NCI-H2171 (cell line): Measurements from ENCODE around the gene BCAP29.

Experiments used
- DNase-seq: peaks from one replicate; lab custom pipeline; 2025; lab: John Stamatoyannopoulos, UW

The BCAP29 gene

DNA sequence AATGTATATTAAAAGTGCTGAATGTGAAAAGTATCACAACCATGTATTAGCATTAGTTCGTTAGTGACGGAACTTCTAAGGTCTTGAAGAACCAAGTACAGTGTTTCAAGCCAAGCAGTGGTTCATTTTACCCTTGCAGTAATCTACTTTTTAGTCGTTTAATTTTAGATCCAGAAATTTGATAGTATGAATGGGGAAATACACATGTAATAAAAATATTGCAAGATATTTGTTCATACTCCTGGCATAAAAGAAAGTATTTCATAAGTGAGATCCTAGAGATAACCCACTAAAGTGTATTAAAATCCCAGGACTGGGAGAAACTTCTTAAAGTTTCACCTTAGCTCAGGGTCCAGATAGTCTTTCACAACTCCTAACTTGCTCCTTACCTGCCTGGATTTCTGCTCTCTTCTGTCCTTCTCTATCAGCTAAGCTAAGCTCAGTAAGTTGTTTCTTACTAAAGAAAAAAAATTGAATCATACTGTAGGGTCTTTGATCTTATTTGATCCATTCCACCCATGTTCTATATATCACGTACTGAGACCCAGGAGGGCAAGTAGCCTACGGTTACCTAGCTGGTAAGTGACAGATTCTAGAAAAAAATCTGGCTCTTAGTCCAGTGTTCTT, 1.5 kb downstream of the BCAP29 start:
- no peak for DNase-seq

GRCh38 chr7:107582875-107583274, 2.8 kb downstream of the BCAP29 start:
- DNase-seq, result no peak

GRCh38 chr7:107584716-107585115, 4.7 kb downstream of the BCAP29 start:
- DNase-seq, result no peak

- DNase-seq, result no peak
Observed at GRCh38 chr7:107588529-107589130, 8.6 kb downstream of the BCAP29 start.

DNA sequence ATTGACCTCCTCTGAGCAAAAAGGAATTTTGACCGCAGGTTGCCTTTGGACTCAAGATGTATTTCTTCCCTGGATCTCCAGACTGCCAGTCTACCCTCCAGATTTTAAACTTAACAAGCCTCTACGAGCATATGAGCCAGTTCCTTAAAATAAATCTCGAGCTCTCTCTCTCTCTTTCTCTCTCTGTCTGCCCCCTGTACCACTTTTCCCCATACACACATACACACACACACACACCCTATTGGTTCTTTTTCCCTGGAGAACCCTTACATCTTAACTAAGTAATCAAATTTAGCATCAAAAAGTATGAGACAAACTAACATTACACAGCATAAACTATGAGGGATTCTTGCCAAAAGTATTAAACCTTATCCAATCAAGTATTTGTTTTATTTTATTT, 11.4 kb downstream of the BCAP29 start:
- DNase-seq, result no peak

GRCh38 chr7:107592361-107593024, 12.4 kb downstream of the BCAP29 start:
- DNase-seq, result no peak

- DNase-seq, result no peak
Observed at GRCh38 chr7:107593025-107593410, 13.0 kb downstream of the BCAP29 start.

- DNase-seq, result no peak
Observed at GRCh38 chr7:107594961-107595737, 15.1 kb downstream of the BCAP29 start.

DNA sequence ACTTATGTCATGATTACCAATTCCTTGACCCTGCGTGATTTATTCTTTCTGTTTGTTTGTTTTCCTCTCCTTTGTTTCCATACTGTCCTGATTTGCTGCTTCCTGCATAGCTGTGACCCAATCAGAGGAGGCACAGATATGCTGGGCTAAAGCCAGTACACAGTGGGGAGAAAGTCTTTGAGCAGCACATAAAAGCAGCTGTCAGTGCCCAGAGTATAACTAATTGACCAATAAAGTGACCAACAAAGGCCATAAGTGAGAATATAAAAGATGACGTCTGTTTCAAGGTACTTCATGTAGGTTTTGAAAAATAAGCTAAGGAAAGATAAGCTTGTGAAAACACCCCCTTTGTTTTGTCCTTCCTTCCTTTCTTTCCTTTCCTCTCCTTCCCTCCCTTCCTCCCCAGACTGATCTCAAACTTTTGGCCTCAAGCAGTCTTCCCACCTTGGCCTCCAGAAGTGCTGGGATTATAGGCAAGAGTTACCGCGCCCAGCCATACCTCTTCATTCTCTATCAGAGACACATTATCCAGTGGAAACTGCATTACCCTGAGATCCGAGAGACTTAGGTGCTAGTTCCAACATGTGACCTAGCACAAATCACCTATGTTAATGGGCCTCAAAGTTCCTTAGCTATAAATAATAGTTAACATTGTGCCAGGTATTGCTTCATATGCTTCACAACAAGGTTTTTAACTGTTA, 17.0 kb downstream of the BCAP29 start:
- no peak for DNase-seq

DNA sequence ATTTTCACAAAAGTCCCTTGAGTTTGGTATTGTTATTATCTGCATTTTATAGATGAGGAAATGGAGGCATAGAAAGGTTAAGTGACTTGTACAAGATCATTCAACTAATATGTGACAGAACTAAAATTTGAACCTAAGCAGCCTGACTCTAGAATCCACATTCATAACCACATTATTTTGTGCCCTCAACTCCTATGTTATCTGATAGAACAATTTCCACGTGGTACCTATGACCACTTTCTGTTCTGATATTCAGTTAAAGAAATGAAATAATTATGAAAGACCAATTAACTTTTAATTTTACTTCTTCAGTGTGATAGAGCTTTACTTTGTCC, 17.5 kb downstream of the BCAP29 start:
- no peak for DNase-seq

GRCh38 chr7:107597953-107598352, 17.9 kb downstream of the BCAP29 start:
- no peak for DNase-seq

- DNase-seq, result no peak
Observed at GRCh38 chr7:107599262-107599661, 19.2 kb downstream of the BCAP29 start.

- no peak for DNase-seq
Observed at GRCh38 chr7:107600816-107601215, 20.8 kb downstream of the BCAP29 start.

DNA sequence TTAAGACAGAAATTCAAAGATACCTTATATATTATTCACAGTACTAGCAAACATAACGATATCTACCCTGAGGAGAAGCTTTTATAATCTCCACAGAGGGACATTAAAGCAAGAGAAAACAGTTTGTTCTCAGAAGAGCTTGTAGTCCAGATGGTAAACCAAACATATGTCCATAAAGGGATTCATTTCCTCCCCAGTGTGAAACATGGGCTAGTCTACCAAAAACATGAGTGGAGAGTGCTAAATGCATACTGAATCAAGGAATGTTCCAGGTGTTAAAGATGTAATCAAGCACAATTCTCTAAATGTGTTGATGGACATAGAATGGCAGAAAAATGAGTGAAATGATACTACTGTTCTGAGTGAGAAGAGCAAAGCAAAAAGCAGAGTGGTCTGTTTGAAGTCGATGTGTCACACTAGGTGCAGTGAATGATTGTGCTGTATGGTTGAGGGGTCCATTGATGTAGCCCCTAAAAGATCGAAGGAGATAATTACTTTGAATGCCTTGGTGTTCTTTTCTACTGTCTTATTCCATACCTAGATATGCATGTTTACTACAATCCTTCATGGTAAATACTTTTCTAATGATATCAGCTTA, 25.3 kb downstream of the BCAP29 start:
- DNase-seq, result no peak

DNA sequence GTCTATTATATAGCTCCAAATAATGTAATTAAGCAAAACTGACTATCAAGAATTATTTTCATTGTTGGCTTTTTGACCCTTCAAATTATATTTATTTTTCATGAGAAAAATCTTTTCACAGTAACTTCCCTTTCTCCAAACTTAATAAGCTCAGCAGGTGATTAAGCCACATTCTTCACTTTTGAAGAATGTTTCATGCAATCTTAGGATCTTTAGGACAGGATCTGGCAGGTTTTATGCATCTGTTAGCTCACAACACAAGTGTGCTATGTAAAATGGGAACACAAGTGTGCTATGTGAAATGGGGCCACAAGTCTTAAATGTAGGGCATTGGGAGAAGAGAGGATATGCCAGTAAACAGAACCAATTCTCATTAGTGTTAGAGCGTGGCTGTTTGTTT, 26.3 kb downstream of the BCAP29 start:
- DNase-seq, result no peak

GRCh38 chr7:107609811-107610261, 29.8 kb downstream of the BCAP29 start:
- DNase-seq, result no peak

GRCh38 chr7:107610323-107610722, 30.3 kb downstream of the BCAP29 start:
- no peak for DNase-seq

GRCh38 chr7:107613439-107613838, 33.4 kb downstream of the BCAP29 start:
- no peak for DNase-seq

DNA sequence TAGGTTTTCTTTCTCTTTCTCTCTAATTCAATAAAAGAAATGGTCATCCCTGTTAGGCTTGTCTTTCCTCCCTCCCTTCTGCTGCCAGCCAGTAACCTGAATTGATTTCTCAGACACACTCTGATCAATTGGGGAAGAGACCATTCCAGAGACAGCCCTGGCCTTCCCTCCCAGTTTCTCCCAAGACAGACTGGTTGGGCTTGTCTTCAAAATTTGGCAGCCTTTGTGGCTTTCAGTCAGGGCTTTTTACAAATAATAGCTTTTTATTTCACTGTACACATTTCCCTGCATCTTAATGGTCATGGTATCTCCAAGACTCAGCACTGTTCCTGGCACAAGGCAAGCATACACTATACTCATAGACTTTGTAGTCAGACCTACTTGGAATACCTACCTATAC, 33.9 kb downstream of the BCAP29 start:
- DNase-seq, result no peak

GRCh38 chr7:107614425-107614824, 34.4 kb downstream of the BCAP29 start:
- DNase-seq, result no peak

DNA sequence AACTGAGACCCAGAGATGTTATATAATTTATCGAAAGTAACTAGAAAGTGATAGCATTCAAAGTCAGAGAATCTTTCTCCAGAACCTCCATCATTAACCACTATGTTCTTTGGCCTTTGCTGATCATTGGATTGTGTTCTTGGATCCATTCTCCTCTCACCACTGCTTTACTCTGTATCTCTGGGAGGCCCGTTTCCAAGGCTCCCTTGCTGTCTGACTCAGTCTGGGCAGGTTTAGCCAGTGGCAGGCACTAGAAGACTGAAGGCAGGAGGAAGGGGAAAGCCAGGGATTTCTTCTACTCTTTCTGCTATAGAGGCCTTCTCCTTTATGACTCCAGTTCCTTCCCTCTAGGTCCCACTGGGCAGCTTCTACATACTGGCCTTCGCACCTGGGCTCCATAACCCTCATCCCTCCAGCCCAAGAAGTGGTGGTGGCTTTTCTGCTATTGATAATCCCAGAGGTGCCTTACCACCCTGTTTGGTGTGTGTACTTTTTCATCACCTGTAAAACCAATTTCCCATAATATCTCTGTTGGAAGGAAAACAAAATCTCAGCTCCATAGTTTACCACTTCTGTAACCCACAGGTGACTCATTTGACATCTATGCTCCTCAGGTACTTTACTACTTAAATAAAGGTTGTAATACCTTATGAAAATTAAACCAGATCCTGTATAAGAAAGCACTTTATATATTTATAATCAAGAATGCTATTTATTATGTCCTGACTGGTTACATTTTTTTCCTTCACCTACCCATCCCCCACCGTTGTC, 36.0 kb downstream of the BCAP29 start:
- no peak for DNase-seq
